Mucosa of descending colon (tissue), 3 donors: Measurements from ENCODE around the gene UQCR11. TPM values are rescaled to one million over a fixed set of nuclear protein-coding genes. Genes with fewer than 3 reads are reported as not detected.
A peak's percentile ranks its signal among the peaks of the same experiment; 100 is the strongest.

Experiments
- ATAC-seq: fragments of 200-7000 bp; cut with Tn5 transposase; one replicate; pipeline ENCODE4 v1.9.1; 2020; ENCODE audit warnings: mild to moderate bottlenecking, moderate library complexity
- DNase-seq, 3 donors: peaks; one replicate each; pipeline ENCODE4 v3.0.0-alpha.2; 2020
- H3K36me3 ChIP-seq: fragments of 200-600 bp; one replicate; pipeline ENCODE4 v1.8.0; 2021; ENCODE audit warnings: low read depth, mild to moderate bottlenecking
- H3K4me1 ChIP-seq: fragments of 200-600 bp; one replicate; pipeline ENCODE4 v1.8.0; 2021; ENCODE audit warnings: low read depth, mild to moderate bottlenecking
- H3K4me3 ChIP-seq: fragments of 200-600 bp; one replicate; pipeline ENCODE4 v1.8.0; 2021; ENCODE audit warnings: mild to moderate bottlenecking
- H3K9me3 ChIP-seq: fragments of 200-600 bp; one replicate; pipeline ENCODE4 v1.8.0; 2021; ENCODE audit warnings: mild to moderate bottlenecking
- intact Hi-C, 2 donors: fragments of 100-400 bp; cut with DNase I in 1 of 2; cut with micrococcal nuclease in 1 of 2; formaldehyde crosslinking; loops; one replicate each; pipeline versions ENCODE4 v1.11.0 to v1.11.1; 2022; cut with DNase I, micrococcal nuclease
- total RNA-seq, 3 donors: library from RNA; stranded (reverse); fragmentation: NEBNext Ultra II Directional in 2 of 3; extraction: Animal tissue kit (Norgen Biotek cat#: 25700) in 2 of 3; gene quantifications; one replicate each; pipeline versions ENCODE4 v1.2.1 to v1.2.4, GENCODE V29; 2021 to 2023
- TF ChIP-seq, protein P1 (sequence below): fragments of 200-600 bp; IDR thresholded peaks from one replicate; pipeline ENCODE4 v1.8.0; 2022; ENCODE audit warnings: antibody characterized with exemption, mild to moderate bottlenecking
- donor health status: DM: no; HTN: no; CAD: no; lungs with moderate emphysema.
- donor health status: DM: no; HTN: no; CAD: no.
- donor health status: DM: no; HTN: yes; CAD: no.

The UQCR11 gene
- total RNA-seq, 3 donors from 2014 or later, result 265 to 301 (median 272) TPM

DNA sequence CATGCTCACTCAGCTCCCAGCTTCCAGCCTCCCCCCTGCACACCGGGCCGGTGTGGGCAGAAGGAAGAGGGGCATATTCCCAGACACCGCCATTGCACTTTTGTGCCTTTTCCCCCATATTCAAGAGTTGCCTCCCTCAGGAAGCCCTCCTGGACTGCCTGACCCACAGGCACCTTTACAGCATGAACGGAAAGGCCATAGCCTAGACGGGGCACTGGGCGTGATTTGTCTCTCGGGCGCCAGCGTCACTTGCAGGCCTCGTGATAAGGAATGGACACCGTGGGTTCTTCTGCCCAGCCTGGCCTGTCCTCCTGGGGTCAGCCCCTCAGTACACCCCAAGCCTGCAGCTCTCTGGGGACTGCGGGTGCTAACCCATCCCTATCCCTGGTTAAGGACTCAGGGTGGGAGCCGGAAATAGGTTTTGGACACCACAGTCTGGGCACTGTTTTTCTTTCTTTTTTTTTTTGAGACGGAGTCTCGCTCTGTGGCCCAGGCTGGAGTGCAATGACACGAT lies 933 bp upstream of the UQCR11 start:
- intact Hi-C loops, result no loop called here
- no peaks in the 10 kb centered on the region for H3K36me3 ChIP-seq
- peak; percentile 12 for ATAC-seq
- peak overlapping the region; percentile 98 for H3K4me3 ChIP-seq
- peaks cover 31% of the 10 kb centered on the region for H3K4me1 ChIP-seq
- DNase-seq, result peak in 1 of 3 donors; percentile 59
- TF ChIP-seq, protein P1, sequence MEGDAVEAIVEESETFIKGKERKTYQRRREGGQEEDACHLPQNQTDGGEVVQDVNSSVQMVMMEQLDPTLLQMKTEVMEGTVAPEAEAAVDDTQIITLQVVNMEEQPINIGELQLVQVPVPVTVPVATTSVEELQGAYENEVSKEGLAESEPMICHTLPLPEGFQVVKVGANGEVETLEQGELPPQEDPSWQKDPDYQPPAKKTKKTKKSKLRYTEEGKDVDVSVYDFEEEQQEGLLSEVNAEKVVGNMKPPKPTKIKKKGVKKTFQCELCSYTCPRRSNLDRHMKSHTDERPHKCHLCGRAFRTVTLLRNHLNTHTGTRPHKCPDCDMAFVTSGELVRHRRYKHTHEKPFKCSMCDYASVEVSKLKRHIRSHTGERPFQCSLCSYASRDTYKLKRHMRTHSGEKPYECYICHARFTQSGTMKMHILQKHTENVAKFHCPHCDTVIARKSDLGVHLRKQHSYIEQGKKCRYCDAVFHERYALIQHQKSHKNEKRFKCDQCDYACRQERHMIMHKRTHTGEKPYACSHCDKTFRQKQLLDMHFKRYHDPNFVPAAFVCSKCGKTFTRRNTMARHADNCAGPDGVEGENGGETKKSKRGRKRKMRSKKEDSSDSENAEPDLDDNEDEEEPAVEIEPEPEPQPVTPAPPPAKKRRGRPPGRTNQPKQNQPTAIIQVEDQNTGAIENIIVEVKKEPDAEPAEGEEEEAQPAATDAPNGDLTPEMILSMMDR, result no peak
- H3K9me3 ChIP-seq, result no peaks in the 10 kb centered on the region

DNA sequence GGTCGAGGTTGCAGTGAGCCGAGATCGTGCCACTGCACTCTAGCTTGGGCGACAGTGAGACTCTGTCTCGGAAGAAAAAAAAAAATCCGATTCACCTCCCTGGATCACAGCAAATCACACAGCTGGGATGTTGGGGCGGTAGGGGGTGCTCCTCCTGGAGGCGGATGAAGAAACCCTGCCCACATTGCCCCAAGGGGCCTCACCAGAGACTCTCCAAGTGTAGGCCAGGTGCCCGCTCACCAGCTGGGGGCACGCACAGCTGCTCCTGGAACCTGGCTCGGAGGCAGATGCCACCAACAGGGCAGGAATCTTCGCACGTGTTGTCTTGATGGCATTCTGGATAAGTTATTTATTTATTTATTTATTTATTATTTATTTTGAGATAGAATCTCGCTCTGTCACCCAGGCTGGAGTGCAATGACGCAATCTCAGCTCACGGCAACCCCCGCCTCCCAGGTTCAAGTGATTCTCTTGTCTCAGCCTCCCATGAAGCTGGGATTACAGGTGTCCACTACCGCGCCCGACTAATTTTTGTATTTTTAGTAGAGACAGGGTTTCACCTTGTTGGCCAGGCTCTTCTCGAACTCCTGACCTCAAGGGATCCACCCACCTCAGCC lies 3.1 kb downstream of the UQCR11 start:
- TF ChIP-seq, protein P1, result no peak
- H3K4me3 ChIP-seq, result no peak overlapping the region
- peaks cover 29% of the 10 kb centered on the region for H3K4me1 ChIP-seq
- H3K36me3 ChIP-seq, result no peaks in the 10 kb centered on the region
- no peaks in the 10 kb centered on the region for H3K9me3 ChIP-seq
- no peak for ATAC-seq
- intact Hi-C loops, result no loop called here
- DNase-seq, result no peak

DNA sequence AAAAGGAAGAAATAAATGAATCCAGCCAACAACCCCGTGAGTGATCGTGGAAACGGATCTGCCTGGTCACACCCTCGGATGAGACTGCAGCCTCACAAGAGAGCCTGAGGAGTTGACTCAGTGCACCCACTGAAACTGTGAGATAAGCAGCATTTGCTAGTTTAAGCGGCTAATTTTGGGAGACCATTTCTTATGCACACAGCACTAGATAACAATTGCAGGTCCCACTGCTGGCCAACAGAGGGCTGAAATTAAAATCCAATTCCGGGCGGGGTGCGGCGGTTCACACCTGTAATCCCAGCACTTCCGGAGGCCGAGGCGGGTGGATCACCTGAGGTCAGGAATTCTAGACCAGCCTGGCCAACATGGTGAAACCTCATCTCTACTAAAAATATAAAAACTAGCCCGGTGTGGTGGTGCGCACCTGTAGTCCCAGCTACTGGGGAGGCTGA lies 3.6 kb downstream of the UQCR11 start:
- intact Hi-C loops, result no loop called here
- ATAC-seq, result no peak
- Histone ChIP-seq H3K9me3 (no peaks in the 10 kb centered on the region), H3K36me3 (no peaks in the 10 kb centered on the region), H3K4me3 (no peak overlapping the region), H3K4me1 (peaks cover 28% of the 10 kb centered on the region)
- no peak for DNase-seq
- TF ChIP-seq, protein P1, result no peak

DNA sequence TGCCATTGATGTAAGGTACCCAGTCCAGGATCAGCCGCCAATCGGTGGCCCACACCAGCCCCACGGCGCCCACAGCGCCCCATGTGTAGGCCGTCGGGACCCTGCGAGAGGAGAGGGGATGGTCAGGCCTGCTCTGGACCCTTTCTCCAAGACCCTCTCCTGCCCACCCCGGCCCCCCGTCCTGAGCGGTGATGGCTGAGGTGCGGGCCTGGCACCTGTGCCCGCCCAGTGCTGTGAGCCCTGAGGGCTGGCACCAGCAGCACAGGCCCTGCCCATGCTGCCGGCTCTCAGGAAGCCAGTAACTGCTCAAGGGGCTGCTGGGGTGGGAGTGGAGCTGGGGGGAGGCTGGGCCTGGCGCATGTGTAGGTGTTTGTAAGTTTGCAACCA lies 5.8 kb downstream of the UQCR11 start:
- Histone ChIP-seq H3K4me1 (peaks cover 20% of the 10 kb centered on the region), H3K4me3 (no peak overlapping the region), H3K9me3 (no peaks in the 10 kb centered on the region), H3K36me3 (no peaks in the 10 kb centered on the region)
- no peak for DNase-seq
- peak; percentile 5 for ATAC-seq
- TF ChIP-seq, protein P1, result no peak
- intact Hi-C loops, result no loop called here

DNA sequence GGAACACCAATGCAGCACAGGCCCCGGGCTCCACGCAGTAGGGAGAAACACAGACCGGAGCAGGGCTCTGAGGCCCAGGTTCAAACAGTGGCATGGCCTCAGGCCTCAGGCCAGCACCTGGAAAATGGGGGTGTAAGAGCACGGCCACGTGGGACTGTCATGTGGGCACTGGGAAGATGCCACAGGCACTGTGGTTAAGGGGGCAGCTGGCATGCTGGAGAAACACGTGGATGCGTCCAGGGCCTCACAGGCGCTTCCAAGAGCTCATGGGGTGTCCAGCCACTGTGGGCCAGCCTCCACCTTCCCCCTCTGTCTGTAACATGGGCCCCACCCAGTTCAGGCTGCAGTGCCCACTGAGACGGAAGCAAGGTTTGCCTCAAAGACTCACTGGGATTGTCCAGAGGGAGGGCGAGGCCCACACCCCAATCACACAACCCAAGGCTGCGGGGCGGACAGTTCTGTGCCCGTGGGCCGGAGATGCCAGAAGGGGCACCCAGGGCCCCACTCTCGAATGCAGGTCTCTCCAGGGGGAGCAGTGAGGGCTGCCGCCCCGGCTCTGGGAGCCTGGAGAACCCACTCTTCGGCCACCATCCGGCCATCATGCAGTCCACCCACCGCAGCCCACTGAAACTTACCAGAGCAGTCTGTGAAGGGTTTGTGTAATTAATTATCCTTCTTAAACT lies 6.3 kb downstream of the UQCR11 start:
- no peak for DNase-seq
- TF ChIP-seq, protein P1, result no peak
- no peak for ATAC-seq
- intact Hi-C loops, result no loop called here
- Histone ChIP-seq H3K4me3 (no peak overlapping the region), H3K36me3 (no peaks in the 10 kb centered on the region), H3K9me3 (no peaks in the 10 kb centered on the region), H3K4me1 (peaks cover 15% of the 10 kb centered on the region)
